Stimulated activated CD4-positive, alpha-beta T cell treated with anti-CD3 and anti-CD28 coated beads, Interleukin-1b, Interleukin-23, amount 100 ng/mL, for 48 hours (primary cell): ENCODE results near the gene LELP1.
"Not testable (repeated sequence)": the region's sequence is repeated elsewhere in the genome, so short reads cannot be mapped to it uniquely, and the experiment has no call there.

Source experiments
- DNase-seq: peaks from one replicate; pipeline ENCODE4 v3.0.0-alpha.2; 2020

LELP1 gene

GRCh38 chr1:153229076-153229829, 26.0 kb downstream of the LELP1 start:
- not testable (repeated sequence) for DNase-seq

DNA sequence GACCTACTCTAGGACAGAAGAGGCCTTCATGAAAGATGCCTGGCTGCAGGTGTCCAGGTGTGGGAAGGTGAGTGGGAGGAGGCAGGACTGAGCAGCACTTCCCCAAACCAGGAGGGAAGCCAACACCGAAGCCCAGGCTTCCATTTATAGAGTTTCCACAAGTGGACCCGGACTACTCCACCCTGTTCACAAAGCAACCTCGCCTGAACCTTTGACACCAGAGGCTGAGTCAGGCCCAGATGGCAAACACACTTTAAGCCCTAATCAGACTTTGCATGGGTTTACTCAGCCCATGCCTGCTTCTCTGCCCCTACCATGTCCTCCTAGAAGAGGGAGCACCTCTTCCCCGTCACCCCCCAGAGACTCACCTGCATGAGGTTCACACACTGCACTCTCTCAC, 28.1 kb downstream of the LELP1 start:
- DNase-seq: no peak

DNA sequence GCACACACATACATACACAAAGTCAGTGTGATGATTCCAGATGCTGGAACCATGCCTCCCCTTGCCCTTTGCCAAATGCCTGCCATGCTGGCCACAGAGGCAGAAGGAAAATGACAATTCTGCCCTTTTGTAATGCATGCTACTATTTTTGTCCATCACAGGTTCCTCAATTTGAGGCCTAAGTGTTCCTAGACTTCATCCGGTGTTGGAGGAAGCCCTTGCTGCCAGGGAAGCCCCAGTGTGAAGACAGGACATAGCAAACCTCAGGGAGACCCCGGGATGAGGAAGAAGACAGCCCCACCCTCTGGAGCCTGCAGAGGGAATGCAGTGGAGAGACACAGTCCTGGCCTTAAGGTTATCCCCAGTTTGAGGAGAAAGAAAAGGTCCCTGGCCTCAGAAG, 28.6 kb downstream of the LELP1 start:
- DNase-seq: no peak

DNA sequence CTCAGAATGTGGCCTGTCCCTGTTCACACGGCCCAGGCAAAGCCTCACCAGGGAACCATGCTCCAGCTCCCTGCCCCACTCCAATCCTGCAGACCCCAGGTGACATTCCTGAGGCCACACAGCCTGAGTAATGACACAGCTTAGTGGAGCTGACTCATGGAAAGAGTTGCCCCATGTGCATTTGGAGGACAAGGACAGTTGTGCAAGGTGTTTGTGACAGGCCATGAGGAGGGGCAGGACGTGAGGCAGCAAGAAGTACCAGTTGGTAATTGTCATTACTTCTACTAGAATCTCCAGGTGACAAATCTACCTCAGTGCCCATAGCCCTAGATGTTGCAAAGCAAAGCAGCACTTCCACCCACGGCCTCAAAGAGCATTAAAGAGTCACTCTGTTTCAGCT, 29.3 kb downstream of the LELP1 start:
- DNase-seq: no peak

DNA sequence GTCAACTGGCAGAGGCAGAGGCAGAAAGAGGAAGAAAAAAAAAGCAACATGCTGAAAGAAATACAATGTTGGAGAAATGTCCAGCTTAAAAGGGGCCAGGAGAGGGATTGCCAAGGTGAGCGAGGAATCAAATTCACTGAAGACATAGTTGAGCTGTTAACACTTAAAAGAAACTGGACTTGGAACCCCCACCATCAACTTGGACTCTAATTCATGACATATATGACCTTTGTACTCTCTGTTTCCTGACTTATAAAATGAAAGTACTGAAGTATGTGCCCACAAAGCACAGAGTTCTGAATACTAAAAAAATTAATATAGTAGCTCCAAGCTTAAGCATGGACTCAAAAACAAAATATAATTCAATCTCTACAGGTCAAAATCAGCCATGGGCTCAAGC, 30.2 kb downstream of the LELP1 start:
- no peak for DNase-seq

- no peak for DNase-seq
Measured at GRCh38 chr1:153238527-153238926, 35.3 kb downstream of the LELP1 start.

DNA sequence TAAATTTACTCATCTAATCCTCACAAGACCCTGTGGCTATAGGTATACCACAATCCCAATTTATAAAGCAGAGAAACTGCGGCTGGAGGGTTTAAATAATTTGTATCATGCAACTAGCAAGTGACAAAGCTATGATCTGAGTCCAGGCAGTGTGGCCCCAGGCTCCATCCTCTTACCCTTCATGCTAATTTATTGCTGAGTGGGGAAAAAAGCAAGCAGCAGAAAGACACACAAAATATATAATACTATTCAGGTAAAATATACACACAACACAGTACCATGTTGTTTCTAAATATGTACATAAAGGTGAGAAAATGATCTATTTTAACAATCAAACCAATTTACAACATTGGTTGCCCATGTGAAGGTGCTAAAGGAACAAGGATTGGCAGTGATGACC, 38.9 kb downstream of the LELP1 start:
- DNase-seq: no peak

- no peak for DNase-seq
Measured at GRCh38 chr1:153245466-153245865, 42.2 kb downstream of the LELP1 start.

DNA sequence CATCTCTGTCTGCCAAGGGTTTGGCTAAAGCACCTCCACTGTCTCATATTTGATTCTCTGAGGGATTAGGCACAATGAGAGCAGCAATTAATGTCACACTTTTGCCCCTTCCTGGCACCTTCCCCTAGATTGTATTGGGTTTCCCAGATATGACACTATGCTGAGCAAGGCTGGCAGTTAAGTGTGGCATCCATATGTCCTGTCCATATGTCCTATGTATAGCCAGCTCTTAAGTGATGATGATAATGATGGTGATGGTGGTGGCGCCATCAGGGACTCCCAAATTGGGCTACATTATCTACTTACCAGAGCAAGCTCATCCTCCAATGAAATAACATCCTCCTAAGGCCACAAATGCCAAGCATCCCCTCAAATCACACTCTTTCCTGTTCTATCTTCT, 42.8 kb downstream of the LELP1 start:
- DNase-seq: no peak

DNA sequence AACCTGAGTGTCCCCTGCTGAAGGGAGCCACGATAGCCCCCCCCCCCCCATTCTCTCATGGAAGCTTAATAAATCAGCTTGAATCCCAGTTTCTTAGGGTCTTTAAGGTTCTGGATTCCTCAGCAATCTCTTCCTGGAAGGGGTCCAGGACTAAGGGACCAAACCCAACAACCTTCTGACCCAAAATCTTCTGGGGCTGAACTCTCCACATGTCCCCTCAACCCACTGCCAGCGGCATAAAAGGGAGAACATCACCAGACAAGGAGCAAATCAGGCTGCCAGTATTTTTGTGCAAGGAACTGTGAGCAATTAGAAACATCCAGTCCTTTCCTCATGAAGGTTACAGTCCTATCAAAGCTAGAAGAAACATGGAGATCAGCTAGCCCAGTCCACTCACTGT, 43.6 kb downstream of the LELP1 start:
- no peak for DNase-seq

- DNase-seq: no peak
Measured at GRCh38 chr1:153248176-153248879, 45.1 kb downstream of the LELP1 start.

GRCh38 chr1:153250166-153250565, 46.9 kb downstream of the LELP1 start:
- DNase-seq: no peak

GRCh38 chr1:153251087-153251486, 47.9 kb downstream of the LELP1 start:
- no peak for DNase-seq

DNA sequence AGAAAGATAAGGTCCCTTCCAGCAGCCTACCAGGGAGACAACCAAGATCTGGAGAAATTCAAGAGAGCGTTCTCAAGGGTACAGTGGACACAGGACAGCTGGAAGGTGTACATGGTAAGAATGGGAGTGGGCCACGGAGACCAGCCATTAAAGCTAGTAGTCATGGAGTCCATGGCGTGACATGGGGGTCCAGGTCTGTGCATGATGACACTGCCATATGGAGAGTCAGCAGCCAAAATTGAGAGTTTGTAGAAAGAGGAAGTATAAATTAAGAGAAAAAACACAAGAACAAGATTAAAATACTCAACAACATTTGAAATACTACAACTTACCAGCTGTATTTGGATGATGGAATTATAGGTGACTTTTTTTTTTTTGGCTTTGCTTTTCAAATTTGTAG, 48.3 kb downstream of the LELP1 start:
- no peak for DNase-seq

GRCh38 chr1:153251988-153252387, 48.8 kb downstream of the LELP1 start:
- no peak for DNase-seq

DNA sequence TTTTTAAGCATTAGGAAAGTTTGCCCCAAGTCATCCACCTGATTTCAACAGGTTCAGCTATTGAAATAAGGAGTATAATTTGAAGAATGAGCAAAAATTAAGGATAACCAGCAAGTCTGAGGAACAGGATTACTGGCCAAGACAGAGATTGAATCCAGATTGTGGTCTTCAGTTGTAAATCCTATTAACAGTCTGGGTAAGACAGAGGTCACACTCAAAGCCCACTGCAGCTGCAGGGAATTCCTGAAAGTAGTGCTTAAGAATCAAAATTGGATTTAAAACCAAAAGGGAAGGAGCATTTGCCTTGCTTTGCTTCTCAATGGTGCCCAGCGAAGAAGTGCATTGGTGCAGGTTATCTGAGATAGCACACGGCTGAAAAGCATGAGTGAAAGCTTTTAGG, 49.8 kb downstream of the LELP1 start:
- no peak for DNase-seq

DNA sequence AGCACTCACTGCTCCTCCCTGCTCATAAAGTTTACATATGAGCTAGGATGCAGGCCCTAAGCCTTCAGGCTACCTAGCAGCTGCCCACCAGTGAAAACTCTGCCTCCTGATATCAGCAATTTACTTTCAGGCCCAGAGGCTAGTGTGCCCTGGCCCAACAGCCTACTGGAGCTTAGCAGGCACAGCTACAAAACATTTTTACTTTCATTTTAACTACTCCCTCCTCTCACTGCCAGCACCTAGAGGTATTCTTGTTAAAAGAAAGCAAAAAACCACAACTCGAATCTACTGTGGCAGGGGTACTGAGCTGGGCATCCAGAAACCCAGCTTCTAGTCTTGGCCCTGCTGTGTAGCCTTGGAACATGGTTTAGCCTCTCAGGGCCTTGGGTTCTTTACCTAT, 50.5 kb downstream of the LELP1 start:
- no peak for DNase-seq
